ENCODE measurements around the gene MS4A6A. TPM values are rescaled to one million over a fixed set of nuclear protein-coding genes. Genes with fewer than 3 reads are reported as not detected.

MS4A6A gene
- total RNA-seq, 1 experiment from 2014 or later, result 0.52 TPM

- no peaks in the 10 kb centered on the region; a peak in 1 of 4 replicates for H3K9me3 ChIP-seq (ENCODE audit: control insufficient read depth in 1 of 2, insufficient read depth in 1 of 2, low read depth in 1 of 2, low read length in 2 of 2)
- TF ChIP-seq EZH2phosphoT487 (IDR thresholded peaks at IDR 0.05; ENCODE audit: borderline replicate concordance) (no peak), FOSL1 (IDR thresholded peaks at IDR 0.05; ENCODE audit: low read depth) (no peak), SP1 (IDR thresholded peaks at IDR 0.05; ENCODE audit: low read depth) (no peak), ZFX (IDR thresholded peaks at IDR 0.05) (no peak), SRF (IDR thresholded peaks at IDR 0.05; ENCODE audit: low read depth) (no peak), CBX3 (IDR thresholded peaks at IDR 0.05; ENCODE audit: low read depth) (no peak), ATF3 (IDR thresholded peaks at IDR 0.05) (no peak), POLR2A (IDR thresholded peaks at IDR 0.05; ENCODE audit: borderline replicate concordance, extremely low read depth, insufficient read depth, insufficient read length) (no peak), EZH2 (IDR thresholded peaks at IDR 0.05) (no peak), TCF7L2 (IDR thresholded peaks at IDR 0.05; ENCODE audit: borderline replicate concordance, extremely low read depth, insufficient read depth, insufficient read length) (no peak), ELF1 (IDR thresholded peaks at IDR 0.05; ENCODE audit: borderline replicate concordance, low read depth) (no peak), POLR2AphosphoS5 (IDR thresholded peaks at IDR 0.05; ENCODE audit: low read depth, low read length) (no peak), YY1 (IDR thresholded peaks at IDR 0.05; ENCODE audit: extremely low read depth, insufficient replicate concordance, low read depth, low read length) (no peak), REST (IDR thresholded peaks at IDR 0.05; ENCODE audit: low read depth) (no peak), CEBPB (IDR thresholded peaks at IDR 0.05; ENCODE audit: low read depth) (no peak), ZNF274 (IDR thresholded peaks at IDR 0.05; ENCODE audit: low read depth, low read length) (no peak), ZBTB33 (IDR thresholded peaks at IDR 0.05; ENCODE audit: extremely low read depth, insufficient replicate concordance, low read length) (no peak)
- no peak overlapping the region for H3K9ac ChIP-seq (ENCODE audit: low read length)
- H3K4me2 ChIP-seq (ENCODE audit: low read length), result no peak overlapping the region
- no peaks in the 10 kb centered on the region for H3K36me3 ChIP-seq (ENCODE audit: control insufficient read depth in 1 of 2, insufficient read depth in 2 of 2, low read length in 2 of 2)
- H3K79me2 ChIP-seq (ENCODE audit: insufficient read depth, low read length), result no peaks in the 10 kb centered on the region
- no peaks in the 10 kb centered on the region for H3K27me3 ChIP-seq (ENCODE audit: insufficient read depth, low read length)
- no peaks in the 10 kb centered on the region for H4K20me1 ChIP-seq (ENCODE audit: insufficient read depth)
- H3K9me2 ChIP-seq (ENCODE audit: insufficient read depth), result no peaks in the 10 kb centered on the region
- POLR2A ChIA-PET, result no interaction called here
- intact Hi-C loops (cut with micrococcal nuclease), result no loop called here
- no peak for DNase-seq (ENCODE audit: low read depth, low spot score)
- ATAC-seq, result no peak
- H3K4me3 ChIP-seq (replicated peaks in 1 of 2; ENCODE audit: low read depth in 1 of 2, low read length in 2 of 2), result no peak overlapping the region
- RAD21 ChIA-PET (ENCODE audit: low non-redundant PET in 1 of 2, low total read pairs in 2 of 2, uncharacterized antibody in 2 of 2, unreplicated experiment in 2 of 2), result no interaction called here
- BruUV-seq (replicated peaks), result no TSS peak
- H3K27ac ChIP-seq (ENCODE audit: low read depth, low read length), result no peak overlapping the region
- no peaks in the 10 kb centered on the region for H3K4me1 ChIP-seq (ENCODE audit: control insufficient read depth in 1 of 2, insufficient read depth in 2 of 2, low read length in 2 of 2)
- no peak overlapping the region for H2AFZ ChIP-seq (ENCODE audit: low read depth, low read length, poor library complexity, severe bottlenecking)
- CTCF ChIA-PET, result no interaction called here
Observed at GRCh38 chr11:60165951-60166350, 16.9 kb downstream of the MS4A6A start.

All from HCT116 (cell line).